Kidney (tissue), 14 donors: Measurements from ENCODE around the gene HSBP1L1. TPM values are rescaled to one million over a fixed set of nuclear protein-coding genes. Genes with fewer than 3 reads are reported as not detected.
A peak's percentile ranks its signal among the peaks of the same experiment; 100 is the strongest.

Experiments used
- DNase-seq, 5 donors: peaks; one replicate each; pipeline ENCODE4 v3.0.0-alpha.2; 2013 to 2020
- FAIRE-seq: peaks from 2 replicates; lab custom pipeline; 2012; peaks lifted over from hg19 to GRCh38; lab: Jason Lieb, UNC
- H3K27ac ChIP-seq, 2 donors: one replicate each; pipeline ENCODE4 v1.7.0; 2013; ENCODE audit warnings: low read depth in 2 of 2, low read length in 2 of 2, inconsistent platforms in 1 of 2
- H3K27me3 ChIP-seq: one replicate; pipeline ENCODE4 v1.7.1; 2013; ENCODE audit warnings: low read length, inconsistent platforms; ENCODE audit not compliant: control insufficient read depth, insufficient read depth
- H3K36me3 ChIP-seq, 3 donors: one replicate each; pipeline versions ENCODE4 v1.7.0 to v1.7.1; 2013; ENCODE audit warnings: low read length in 3 of 3, control low read depth in 1 of 3, inconsistent platforms in 1 of 3; ENCODE audit not compliant: insufficient read depth in 3 of 3, control insufficient read depth in 2 of 3
- H3K4me1 ChIP-seq, 3 donors: one replicate each; pipeline versions ENCODE4 v1.7.0 to v1.7.1; 2013; ENCODE audit warnings: low read length in 3 of 3, inconsistent platforms in 1 of 3, low read depth in 1 of 3; ENCODE audit not compliant: control insufficient read depth in 2 of 3, insufficient read depth in 2 of 3
- H3K4me3 ChIP-seq, 3 donors: one replicate each; pipeline versions ENCODE4 v1.7.0 to v1.8.1; 2013; ENCODE audit warnings: low read length in 3 of 3, control low read depth in 1 of 3, inconsistent platforms in 1 of 3
- H3K9ac ChIP-seq, 3 donors: one replicate each; pipeline versions ENCODE4 v1.7.0 to v1.7.1; 2013; ENCODE audit warnings: low read length in 3 of 3, control low read depth in 1 of 3, inconsistent platforms in 1 of 3
- H3K9me3 ChIP-seq, 3 donors: one replicate each; pipeline versions ENCODE4 v1.7.0 to v1.7.1; 2013; ENCODE audit warnings: low read length in 3 of 3, control low read depth in 1 of 3, inconsistent platforms in 1 of 3; ENCODE audit not compliant: control insufficient read depth in 2 of 3, insufficient read depth in 1 of 3
- CTCF ChIP-seq: IDR thresholded peaks from 3 replicates; pipeline ENCODE4 v1.5.1; 2012; ENCODE audit warnings: mild to moderate bottlenecking, moderate library complexity, borderline replicate concordance; ENCODE audit not compliant: insufficient read depth; ENCODE audit errors: extremely low read depth
- intact Hi-C: fragments of 100-400 bp; cut with DNase I; formaldehyde crosslinking; loops from one replicate; pipeline ENCODE4 v1.11.1; 2022
- polyA plus RNA-seq: library from polyadenylated mRNA; stranded (reverse); fragments of 350-450 nt; fragmentation: Illumina TruSeq; extraction: RNeasy Lipid Tissue Mini Kit (QIAGEN cat#74804); gene quantifications from one replicate; pipeline ENCODE4 v1.2.3, GENCODE V29; 2014; ENCODE audit warnings: low read depth, low replicate concordance; ENCODE audit not compliant: insufficient read depth
- total RNA-seq: library from RNA; stranded (reverse); fragmentation: NEBNext Ultra II Directional; extraction: Animal tissue kit (Norgen Biotek cat#: 25700); gene quantifications from one replicate; pipeline ENCODE4 v1.2.1, GENCODE V29; 2021
- donor health status: control.
- donor health status: control.
- donor health status: control.
- donor health status: control.
- donor health status: control.
- donor health status: DM: yes; HTN: yes; CAD: no.
- donor health status: Normal renal cell carcinoma (clear cell type).

HSBP1L1 gene
- total and polyA plus RNA-seq, 2 donors from 2014 or later = 26.0 to 43.6 TPM

DNA sequence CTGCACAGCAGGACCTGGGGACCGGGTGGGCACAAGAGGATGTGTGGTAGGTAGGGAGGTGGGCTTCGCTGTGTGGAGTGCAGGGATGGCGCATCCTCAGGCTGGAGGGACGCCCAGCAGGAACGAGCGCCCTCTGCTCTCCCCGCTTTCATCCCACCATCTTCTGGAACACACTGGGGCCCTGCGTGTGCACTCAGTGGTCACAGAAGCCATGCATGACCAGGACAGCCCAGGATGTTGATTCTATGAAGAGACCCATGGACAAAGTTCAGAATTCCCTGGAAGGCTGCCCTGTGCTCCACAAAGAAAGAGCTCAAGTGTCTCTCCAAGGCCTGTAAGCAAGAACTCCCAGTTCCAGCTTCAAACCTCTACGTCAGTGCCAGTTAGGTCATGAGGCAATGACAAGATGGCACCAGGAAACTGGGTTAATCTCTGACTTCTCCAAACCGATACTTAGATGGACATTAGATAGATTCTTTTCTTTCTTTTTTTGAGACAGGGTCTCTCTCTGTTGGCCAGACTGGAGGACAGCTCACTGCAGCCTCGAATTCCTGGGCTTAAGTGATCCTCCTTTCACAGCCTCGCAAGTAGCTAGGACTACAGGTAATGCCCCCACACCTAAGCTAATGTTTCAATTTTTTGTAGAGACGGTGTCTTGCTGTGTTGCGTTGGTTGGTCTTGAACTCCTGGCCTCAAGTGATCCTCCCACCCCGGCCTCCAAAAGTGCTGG, 16.4 kb upstream of the HSBP1L1 start:
- Histone ChIP-seq H3K36me3 (peaks cover 0 to 19% (median 2%) of the 10 kb centered on the region in 3 donors), H3K9me3 (no peaks in the 10 kb centered on the region), H3K4me3 (peak overlapping the region in 1 of 3 donors; percentile 1), H3K4me1 (peaks cover 0 to 39% (median 36%) of the 10 kb centered on the region in 3 donors), H3K27ac (peak overlapping the region; percentile 39 to 74), H3K27me3 (no peaks in the 10 kb centered on the region), H3K9ac (no peak overlapping the region)
- intact Hi-C loops = no loop called here
- no peak for TF ChIP-seq CTCF
- no peak for FAIRE-seq
- DNase-seq = peak in 2 of 5 donors; percentile 25 to 59

- peaks cover 0 to 16% (median 0%) of the 10 kb centered on the region in 3 donors for H3K36me3 ChIP-seq
- peak in 2 of 5 donors; percentile 31 to 56 for DNase-seq
- FAIRE-seq = no peak
- intact Hi-C loops = no loop called here
- TF ChIP-seq CTCF = no peak
- H3K4me1 ChIP-seq = peaks cover 0 to 39% (median 36%) of the 10 kb centered on the region in 3 donors
- H3K9me3 ChIP-seq = no peaks in the 10 kb centered on the region
- peak overlapping the region in 1 of 3 donors; percentile 82 for H3K9ac ChIP-seq
- H3K4me3 ChIP-seq = peak overlapping the region in 2 of 3 donors; percentile 9 to 84
- H3K27me3 ChIP-seq = no peaks in the 10 kb centered on the region
- peak overlapping the region; percentile 39 to 74 for H3K27ac ChIP-seq
Measured at GRCh38 chr18:79948719-79949411, 15.6 kb upstream of the HSBP1L1 start.

GRCh38 chr18:79949697-79950487, 14.6 kb upstream of the HSBP1L1 start:
- H3K27ac ChIP-seq = peak overlapping the region; percentile 83 to 84

More at GRCh38 chr18:79949697-79950487, 14.6 kb upstream of the HSBP1L1 start:
- Histone ChIP-seq H3K36me3 (peaks cover 0 to 16% (median 0%) of the 10 kb centered on the region in 3 donors), H3K27me3 (no peaks in the 10 kb centered on the region), H3K9ac (peak overlapping the region; percentile 32 to 92 (median 82)), H3K9me3 (no peaks in the 10 kb centered on the region), H3K4me3 (peak overlapping the region; percentile 54 to 84 (median 83)), H3K4me1 (peaks cover 0 to 43% (median 37%) of the 10 kb centered on the region in 3 donors)
- intact Hi-C loops = no loop called here
- peak in 3 of 5 donors; percentile 43 to 72 (median 69) for DNase-seq
- no peak for FAIRE-seq
- no peak for TF ChIP-seq CTCF
